Motor neuron (in vitro differentiated cells): ENCODE measurements around the gene MC4R. TPM values are rescaled to one million over a fixed set of nuclear protein-coding genes. Genes with fewer than 3 reads are reported as not detected.
A peak's percentile ranks its signal among the peaks of the same experiment; 100 is the strongest.
"Not testable (repeated sequence)": the region's sequence is repeated elsewhere in the genome, so short reads cannot be mapped to it uniquely, and the experiment has no call there.

ENCODE experiments used
- ATAC-seq, 8 experiments: fragments of 200-7000 bp; cut with Tn5 transposase; replicated peaks in 6 of 8; 2 replicates each; pipeline ENCODE4 v1.8.0; 2021; ENCODE audit warnings: mild to moderate bottlenecking in 8 of 8, moderate library complexity in 8 of 8
- H3K27ac ChIP-seq, 2 donors: fragments of 250-450 bp; sonication (Bioruptor Pico); 2 replicates each; pipeline ENCODE4 v1.9.0; 2021; ENCODE audit warnings: antibody characterized with exemption in 2 of 2, mild to moderate bottlenecking in 2 of 2, moderate library complexity in 1 of 2
- H3K4me1 ChIP-seq, 2 donors: fragments of 250-450 bp; sonication (Bioruptor Pico); replicated peaks in 1 of 2; 2 replicates each; pipeline ENCODE4 v1.6.1; 2021; ENCODE audit warnings: antibody characterized with exemption in 2 of 2, mild to moderate bottlenecking in 2 of 2, moderate library complexity in 1 of 2
- H3K4me3 ChIP-seq, 5 donors: fragments of 250-450 bp; sonication (Bioruptor Pico); 2 replicates each; pipeline ENCODE4 v1.9.0; 2021; ENCODE audit warnings: antibody characterized with exemption in 5 of 5, mild to moderate bottlenecking in 5 of 5, moderate library complexity in 4 of 5
- WGBS, 10 experiments: fragments of 450-650 bp; shearing (Covaris generic); methylation state at CpG; one replicate each; pipeline ENCODE4 v1.0.0; 2022; 5-methylcytosine and 5-hydroxymethylcytosine counted together
- in situ Hi-C, 9 experiments: fragments of 400-800 bp; cut with MboI; loops; one replicate each; pipeline ENCODE4 v1.15.0; 2021; ENCODE audit warnings: low sequenced_read_pairs in 9 of 9, low pct_unique_long_range_greater_than_20kb in 2 of 9; ENCODE audit not compliant: unreplicated experiment in 9 of 9
- total RNA-seq, 8 experiments: library from RNA; unstranded; fragments of 300-600 nt; gene quantifications; 2 replicates each; pipeline versions ENCODE4 v1.2.3 to v1.2.4, GENCODE V29; 2022

Gene MC4R
- 100 to 1,000 TPM in 1 of 8 experiments, under 1 TPM in 4, not detected in 3; 0.33 to 141 (median 0.64) TPM for total RNA-seq

DNA sequence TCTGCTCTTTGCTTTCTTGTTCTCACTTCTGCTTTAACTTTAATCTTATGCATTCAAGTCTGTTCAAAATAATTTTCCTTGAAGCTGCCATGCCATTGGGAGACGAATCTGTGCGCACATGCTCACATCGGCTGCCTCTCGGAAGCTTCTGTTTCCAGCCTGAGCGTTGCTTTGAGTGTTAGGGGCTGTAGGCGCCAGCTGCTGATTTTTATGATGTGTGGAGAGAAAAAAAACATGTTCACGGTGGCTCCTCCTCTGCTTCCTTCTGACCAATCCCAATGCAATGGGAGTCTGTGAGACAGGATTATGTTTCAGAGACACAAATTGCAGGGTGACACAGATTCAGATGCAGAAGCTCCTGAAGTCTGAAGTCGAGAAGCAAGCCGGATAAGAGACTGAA, at the start of gene MC4R:
MC4R (minus strand) TSS at position 180 of the 400 bp plus-strand sequence. CDS start 426 bp downstream, outside the sequence.
- Histone ChIP-seq H3K4me3 (peak within 1 kb of the TSS in 4 of 5 donors; percentile 13 to 19 (median 15)), H3K4me1 (peaks cover 4% of the 10 kb centered on the region in 2 donors), H3K27ac (no peak within 1 kb of the TSS)
- in situ Hi-C loops = no loop called here
- ATAC-seq = peak; percentile 98 to 100 (median 100)
- 0 to 60% (median 20%) methylated on average over 1 to 9 of the region's 9 CpGs for WGBS, 10 experiments

- 53 to 100% (median 94%) methylated on average over 1 to 6 of the region's 8 CpGs; no CpG with 5 or more reads in 3 of the 10 experiments for WGBS, 10 experiments
- H3K4me1 ChIP-seq, in situ Hi-C loops, H3K27ac ChIP-seq, H3K4me3 ChIP-seq, ATAC-seq: not testable (repeated sequence)
Observed at GRCh38 chr18:60422306-60422705, 49.7 kb upstream of the MC4R start.

- peak in 1 of 8 experiments; percentile 48 for ATAC-seq
- WGBS, 10 experiments = 10 to 92% (median 79%) methylated on average over 1 to 15 of the region's 21 CpGs
- no peak overlapping the region for H3K27ac ChIP-seq
- H3K4me3 ChIP-seq = no peak overlapping the region
- in situ Hi-C loops = no loop called here
- no peaks in the 10 kb centered on the region for H3K4me1 ChIP-seq
Observed at GRCh38 chr18:60421356-60422118, 49.0 kb upstream of the MC4R start.

DNA sequence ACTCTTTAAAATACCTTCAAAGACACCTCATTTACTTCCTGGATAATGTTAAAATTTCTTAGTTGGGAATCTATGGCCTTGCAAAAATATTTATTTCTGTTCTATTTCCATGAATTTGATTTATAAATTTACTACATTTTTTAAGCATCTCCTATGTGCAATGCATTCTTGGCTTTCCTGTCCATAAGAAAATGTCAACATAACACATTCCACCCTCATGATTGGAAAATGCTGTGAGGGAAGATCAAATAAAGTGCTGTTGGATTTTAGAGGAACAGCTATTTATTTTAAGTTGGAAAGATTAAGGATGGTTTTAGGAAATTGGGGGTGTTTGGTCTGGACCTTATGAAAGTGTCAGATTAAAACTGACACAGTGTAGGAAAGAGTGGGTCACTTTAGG, 45.4 kb upstream of the MC4R start:
- no peak overlapping the region for H3K4me3 ChIP-seq
- H3K27ac ChIP-seq = no peak overlapping the region
- no peaks in the 10 kb centered on the region for H3K4me1 ChIP-seq
- in situ Hi-C loops = no loop called here
- no peak for ATAC-seq

DNA sequence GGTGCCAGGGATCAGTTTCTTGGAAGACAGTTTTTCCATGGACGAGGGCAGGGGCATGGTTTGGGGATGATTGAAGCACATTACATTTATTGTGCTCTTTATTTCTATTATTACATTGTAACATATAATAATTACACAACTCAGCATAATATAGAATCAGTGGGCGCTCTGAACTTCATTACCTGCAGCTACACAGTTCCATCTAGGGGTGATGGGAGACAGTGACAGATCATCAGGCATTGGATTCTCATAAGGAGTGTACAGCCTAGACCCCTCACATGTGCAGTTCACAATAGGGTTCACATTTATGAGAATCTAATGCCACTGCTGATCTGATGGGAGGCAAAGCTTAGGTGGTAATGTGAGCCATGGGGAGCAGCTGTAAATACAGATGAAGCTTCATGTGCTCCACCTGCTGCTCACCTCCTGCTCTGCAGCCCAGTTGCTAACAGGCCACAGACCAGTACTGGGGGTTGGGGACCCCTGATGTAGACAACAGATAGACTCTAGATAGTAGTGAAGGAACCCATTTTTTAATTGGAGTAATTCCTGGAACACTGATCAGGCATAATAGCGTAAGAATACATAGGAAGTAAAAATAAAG, 41.5 kb upstream of the MC4R start:
- in situ Hi-C loops = no loop called here
- H3K4me3 ChIP-seq = no peak overlapping the region
- ATAC-seq = peak in 3 of 8 experiments; percentile 45 to 59 (median 59)
- H3K27ac ChIP-seq = no peak overlapping the region
- H3K4me1 ChIP-seq = no peaks in the 10 kb centered on the region
- WGBS, 10 experiments = 78 to 100% (median 91%) methylated on average over 1 to 3 of the region's 3 CpGs; no CpG with 5 or more reads in 4 of the 10 experiments

DNA sequence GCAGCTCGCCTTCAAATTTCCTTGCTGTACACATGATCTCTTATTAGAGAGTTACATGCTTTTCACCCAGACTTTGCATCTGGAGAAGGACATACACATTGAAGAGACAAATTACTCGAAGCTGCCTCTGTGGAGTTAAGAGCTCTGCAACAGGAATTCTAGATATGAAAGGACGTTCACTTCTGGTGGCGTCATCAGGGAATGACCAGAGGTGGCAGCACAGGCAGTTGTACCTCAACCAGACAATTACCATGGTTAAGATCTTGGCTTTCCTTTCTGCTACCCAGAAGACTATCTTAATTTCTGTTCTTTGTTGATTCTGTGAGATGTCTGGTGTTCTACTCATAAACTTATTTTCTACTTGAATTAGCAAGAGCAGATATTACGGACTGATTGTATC, 39.1 kb upstream of the MC4R start:
- in situ Hi-C loops = no loop called here
- no peaks in the 10 kb centered on the region for H3K4me1 ChIP-seq
- WGBS, 10 experiments = 0 to 100% (median 86%) methylated on average over 1 to 5 of the region's 5 CpGs

DNA sequence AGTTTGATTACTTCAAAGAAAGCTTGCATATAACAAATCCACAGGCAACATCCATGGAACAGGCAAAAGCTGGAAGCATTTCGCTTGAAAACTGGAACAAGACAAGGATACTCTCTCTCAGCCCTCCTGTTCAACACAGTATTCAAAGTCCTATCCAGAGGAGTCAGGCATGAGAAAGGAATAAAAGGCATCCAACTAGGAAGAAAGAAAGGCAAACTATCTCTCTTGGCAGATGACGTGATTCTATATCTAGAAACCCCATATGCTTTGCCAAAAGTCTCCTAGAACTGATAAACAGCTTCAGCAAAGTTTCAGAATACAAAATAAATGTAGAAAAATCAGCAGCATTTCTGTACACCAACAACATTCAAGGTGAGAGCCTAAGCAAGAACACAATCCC, 34.1 kb upstream of the MC4R start:
- in situ Hi-C loops = no loop called here
- Histone ChIP-seq H3K27ac (no peak overlapping the region), H3K4me1 (no peaks in the 10 kb centered on the region), H3K4me3 (no peak overlapping the region)
- ATAC-seq = no peak
- 13 to 100% (median 67%) methylated on average over 1 to 2 of the region's 2 CpGs for WGBS, 10 experiments

More for the DNA sequence above, 39.1 kb upstream of the MC4R start:
- H3K27ac ChIP-seq = no peak overlapping the region
- no peak for ATAC-seq
- H3K4me3 ChIP-seq = no peak overlapping the region

- 24 to 95% (median 69%) methylated on average over 3 to 6 of the region's 6 CpGs; no CpG with 5 or more reads in 3 of the 10 experiments for WGBS, 10 experiments
- no peak overlapping the region for H3K4me3 ChIP-seq
- ATAC-seq = no peak
- no peaks in the 10 kb centered on the region for H3K4me1 ChIP-seq
- in situ Hi-C loops = no loop called here
- no peak overlapping the region for H3K27ac ChIP-seq
Observed at GRCh38 chr18:60404486-60405085, 32.0 kb upstream of the MC4R start.

- in situ Hi-C loops = no loop called here
- Histone ChIP-seq H3K4me1 (no peaks in the 10 kb centered on the region), H3K27ac (no peak overlapping the region), H3K4me3 (no peak overlapping the region)
- no peak for ATAC-seq
Observed at GRCh38 chr18:60401346-60401745, 28.8 kb upstream of the MC4R start.

DNA sequence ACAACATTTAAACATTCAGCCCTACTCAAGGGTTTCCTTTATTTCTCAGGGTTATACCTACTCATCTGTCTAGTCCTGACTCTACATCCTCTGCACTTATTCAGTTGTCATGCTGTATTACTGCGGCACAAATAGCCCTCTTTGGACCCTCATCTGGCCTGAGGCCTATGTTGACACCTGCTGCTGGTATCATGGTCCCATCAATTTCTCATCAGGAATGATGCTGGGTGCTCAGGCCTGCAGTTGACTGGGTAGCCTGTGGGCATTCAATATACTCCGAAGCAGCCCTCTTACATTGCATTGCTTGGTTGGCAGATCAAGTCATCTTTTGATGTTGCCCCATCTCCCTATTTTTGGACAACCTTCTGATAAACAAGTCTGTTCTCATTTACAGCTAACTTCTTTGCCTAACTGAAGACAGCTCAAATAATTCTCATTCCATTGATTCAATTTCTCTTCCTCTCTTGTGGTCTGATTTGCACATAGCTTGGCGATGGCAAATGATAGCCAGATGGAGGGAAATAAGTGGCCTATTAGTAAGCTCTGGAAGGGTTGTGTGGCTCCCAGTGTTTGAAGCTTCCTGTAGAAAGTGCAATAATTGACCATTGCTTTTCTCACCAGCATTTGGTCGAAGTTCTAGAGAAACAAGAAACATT, 19.1 kb upstream of the MC4R start:
- in situ Hi-C loops = no loop called here
- ATAC-seq = peak in 1 of 8 experiments; percentile 29

DNA sequence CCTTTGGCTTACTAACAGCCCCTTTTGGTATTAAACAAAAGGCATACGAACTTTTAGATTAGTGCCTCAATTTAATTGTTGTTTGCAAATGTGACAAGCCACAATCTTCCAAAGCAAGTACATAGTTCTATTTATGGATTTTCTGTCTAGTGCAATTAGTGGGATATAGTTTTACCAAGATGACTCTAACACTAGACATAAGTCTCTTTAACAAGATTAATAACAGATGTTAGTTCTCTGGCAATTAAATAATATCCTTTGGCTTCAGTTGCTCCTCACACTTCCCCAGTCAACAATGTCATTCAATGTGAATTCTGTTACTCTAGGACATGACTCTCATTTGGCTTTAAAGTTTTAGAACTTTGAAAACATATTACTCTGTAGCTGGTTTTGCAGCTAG, 16.7 kb upstream of the MC4R start:
- Histone ChIP-seq H3K4me1 (no peaks in the 10 kb centered on the region), H3K4me3 (no peak overlapping the region), H3K27ac (no peak overlapping the region)
- ATAC-seq = no peak
- in situ Hi-C loops = no loop called here
- WGBS, 10 experiments = 0 to 100% (median 82%) methylated on average over 1 of the region's 1 CpG

More for the DNA sequence above, 19.1 kb upstream of the MC4R start:
- Histone ChIP-seq H3K27ac (no peak overlapping the region), H3K4me3 (no peak overlapping the region), H3K4me1 (no peaks in the 10 kb centered on the region)
- whole genome bisulfite sequencing, 10 experiments = 0 to 100% (median 59%) methylated on average over 1 to 4 of the region's 4 CpGs; no CpG with 5 or more reads in 2 of the 10 experiments

GRCh38 chr18:60385693-60386092, 13.1 kb upstream of the MC4R start:
- no peak for ATAC-seq
- H3K27ac ChIP-seq = no peak overlapping the region
- in situ Hi-C loops = no loop called here
- WGBS, 10 experiments = 37 to 91% (median 81%) methylated on average over 2 to 5 of the region's 5 CpGs; no CpG with 5 or more reads in 2 of the 10 experiments
- H3K4me3 ChIP-seq = no peak overlapping the region
- H3K4me1 ChIP-seq = no peaks in the 10 kb centered on the region

DNA sequence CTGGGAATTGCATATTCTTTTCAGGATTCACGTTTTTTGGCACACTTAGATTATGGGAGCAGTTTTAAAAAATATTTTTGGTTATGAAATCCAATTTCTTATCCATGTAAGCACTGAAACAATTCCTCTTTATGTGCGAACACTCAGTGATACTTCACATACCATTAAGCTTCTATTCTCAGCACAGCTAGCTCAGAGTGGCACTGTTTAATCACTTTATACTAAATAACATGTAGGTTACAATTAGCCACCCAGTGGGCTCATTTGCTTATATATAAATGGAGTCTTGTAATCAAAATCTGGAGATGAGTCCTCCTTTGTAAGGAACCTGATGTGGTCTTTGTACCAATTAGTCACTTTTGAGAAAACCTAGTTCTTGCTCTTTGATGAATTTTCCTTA, 11.3 kb upstream of the MC4R start:
- ATAC-seq = no peak
- no peaks in the 10 kb centered on the region for H3K4me1 ChIP-seq
- no peak overlapping the region for H3K4me3 ChIP-seq
- no peak overlapping the region for H3K27ac ChIP-seq
- in situ Hi-C loops = no loop called here
- WGBS, 10 experiments = 44 to 100% (median 74%) methylated on average over 1 to 2 of the region's 2 CpGs; no CpG with 5 or more reads in 3 of the 10 experiments
